ENCODE data around the gene DHX16. TPM values are rescaled to one million over a fixed set of nuclear protein-coding genes. Genes with fewer than 3 reads are reported as not detected.

Gene DHX16
- total RNA-seq, 2 experiments from 2014 or later = 27.1 to 37.5 TPM

- no peak overlapping the region for H3K27ac ChIP-seq (ENCODE audit: low read depth, low read length, poor library complexity, severe bottlenecking)
- CTCF ChIA-PET (ENCODE audit: unreplicated experiment) = interaction anchor here (1.1 kb wide), 1 partner anchor 117 kb away, joined by 3 read pairs; no protein-coding TSS in a partner anchor
- no peaks in the 10 kb centered on the region for H3K9me2 ChIP-seq (ENCODE audit: insufficient read depth, low read length)
- no peak overlapping the region for H2AFZ ChIP-seq (ENCODE audit: low read length)
- H3K4me1 ChIP-seq (ENCODE audit: insufficient read depth, low read length, poor library complexity, severe bottlenecking) = peaks cover 27% of the 10 kb centered on the region
- peaks cover 62% of the 10 kb centered on the region for H3K79me2 ChIP-seq (ENCODE audit: insufficient read depth, low read depth, low read length)
- peaks cover 30% of the 10 kb centered on the region; the same call in 1 of the 2 replicates for H4K20me1 ChIP-seq (ENCODE audit: insufficient read depth, low read length)
- peak overlapping the region; percentile 88 for H3K4me3 ChIP-seq (ENCODE audit: low read depth, low read length, poor library complexity, severe bottlenecking)
- TF ChIP-seq CTCF (conservative IDR thresholded peaks at IDR 0.05; ENCODE audit: low read length) (no peak), EZH2phosphoT487 (IDR thresholded peaks at IDR 0.05; ENCODE audit: borderline replicate concordance, low read depth, low read length) (no peak)
- no peak for DNase-seq (ENCODE audit: low spot score)
- no TSS peak for BruUV-seq (replicated peaks)
- no peaks in the 10 kb centered on the region for H3K9me3 ChIP-seq (ENCODE audit: low read length)
- intact Hi-C loops (cut with micrococcal nuclease; ENCODE audit: unreplicated experiment) = loop anchor here (2.0 kb wide), 1 partner anchor 57 kb away; the partner anchor contains the start of genes GNL1 and PRR3
- peaks cover 75% of the 10 kb centered on the region for H3K36me3 ChIP-seq (ENCODE audit: insufficient read depth, low read length)
- POLR2A ChIA-PET = interaction anchor here (0.6 to 3.6 kb wide), 9 partner anchors 9 to 243 kb away, joined by 3 to 38 read pairs (median 5); partner anchors contain the start of genes C6orf136 and DHX16
- H3K4me2 ChIP-seq (ENCODE audit: low read length) = peak overlapping the region; percentile 99
These were observed 59.4 kb downstream of the DHX16 start for GRCh38 chr6:30613251-30614043.

- Histone ChIP-seq H3K4me2 (ENCODE audit: low read length) (peak overlapping the region; percentile 99; the same call in 1 of the 2 replicates), H4K20me1 (ENCODE audit: insufficient read depth, low read length) (peaks cover 30% of the 10 kb centered on the region; the same call in 1 of the 2 replicates), H3K27ac (ENCODE audit: low read depth, low read length, poor library complexity, severe bottlenecking) (no peak overlapping the region), H3K79me2 (ENCODE audit: insufficient read depth, low read depth, low read length) (peaks cover 55% of the 10 kb centered on the region), H3K9me3 (ENCODE audit: low read length) (no peaks in the 10 kb centered on the region), H3K4me3 (ENCODE audit: low read depth, low read length, poor library complexity, severe bottlenecking) (no peak overlapping the region), H3K4me1 (ENCODE audit: insufficient read depth, low read length, poor library complexity, severe bottlenecking) (peaks cover 27% of the 10 kb centered on the region), H3K36me3 (ENCODE audit: insufficient read depth, low read length) (peaks cover 82% of the 10 kb centered on the region), H3K9me2 (ENCODE audit: insufficient read depth, low read length) (no peaks in the 10 kb centered on the region), H2AFZ (ENCODE audit: low read length) (no peak overlapping the region)
- DNase-seq (ENCODE audit: low spot score) = no peak
- intact Hi-C loops (cut with micrococcal nuclease; ENCODE audit: unreplicated experiment) = no loop called here
- no peak for TF ChIP-seq CTCF (conservative IDR thresholded peaks at IDR 0.05; ENCODE audit: low read length)
- no peak for TF ChIP-seq EZH2phosphoT487 (IDR thresholded peaks at IDR 0.05; ENCODE audit: borderline replicate concordance, low read depth, low read length)
- ChIA-PET CTCF (ENCODE audit: unreplicated experiment) (interaction anchor here (1.1 kb wide), 1 partner anchor 118 kb away, joined by 3 read pairs; no protein-coding TSS in a partner anchor), POLR2A (interaction anchor here (0.5 to 3.6 kb wide), 8 partner anchors 13 to 96 kb away, joined by 3 to 38 read pairs (median 4); partner anchors contain the start of gene C6orf136)
- no TSS peak for BruUV-seq (replicated peaks)
These were observed 60.0 kb downstream of the DHX16 start for GRCh38 chr6:30612687-30613248.

All from OCI-LY7 (cell line).